ENCODE data around the gene AOAH.

- TF ChIP-seq POLR2A (IDR thresholded peaks at IDR 0.05) (no peak), CTCF (IDR thresholded peaks at IDR 0.05) (no peak)
These were observed 16.4 kb downstream of the AOAH start for GRCh38 chr7:36707898-36708297.
